K562 (cell line): ENCODE results near the gene LYPD3.

Experiments used
- HDAC6 ChIP-seq: IDR thresholded peaks from 2 replicates; pipeline ENCODE4 v1.6.1; 2012; ENCODE audit warnings: low read depth, mild to moderate bottlenecking, control low read depth, inconsistent platforms, low read length, moderate library complexity
- MTA1 ChIP-seq: fragments of 450-650 bp; IDR thresholded peaks from 2 replicates; pipeline ENCODE4 v1.6.1; 2017; ENCODE audit warnings: borderline replicate concordance
- MYNN ChIP-seq, 2 experiments: sonication (generic); formaldehyde crosslinking in 1 of 2; IDR thresholded peaks; 2 replicates each; pipeline versions ENCODE4 v1.5.0 to v1.6.1; 2016 to 2020; ENCODE audit warnings: antibody characterized with exemption in 1 of 2, missing genetic modification reagents in 1 of 2
- NR2C2 ChIP-seq, 2 experiments: fragments of 200-800 bp in 1 of 2; sonication (Bioruptor generic) in 1 of 2; sonication (generic) in 1 of 2; formaldehyde crosslinking in 1 of 2; IDR thresholded peaks; 2 replicates each; pipeline versions ENCODE4 v1.6.1 to v1.8.0; 2016 to 2022; ENCODE audit warnings: mild to moderate bottlenecking in 1 of 2, missing compliant biosample characterization in 1 of 2, missing genetic modification characterization in 1 of 2, missing genetic modification reagents in 1 of 2
- RBBP5 ChIP-seq: fragments of 200-600 bp; sonication (generic); IDR thresholded peaks from 2 replicates; pipeline ENCODE4 v1.6.1; 2012; ENCODE audit warnings: borderline replicate concordance, mild to moderate bottlenecking, low read length, control low read depth, inconsistent platforms; ENCODE audit not compliant: insufficient read depth, poor library complexity, severe bottlenecking
- SPI1 ChIP-seq: IDR thresholded peaks from 2 replicates; pipeline ENCODE4 v1.6.1; 2011; ENCODE audit warnings: low read depth, low read length, control low read depth, borderline replicate concordance
- TF ChIP-seq, protein P1 (sequence below), 3 experiments: IDR thresholded peaks in 2 of 3; conservative IDR thresholded peaks in 1 of 3; 2 replicates each; pipeline ENCODE4 v1.5.1; 2011 to 2012; ENCODE audit warnings: low read length in 3 of 3, mild to moderate bottlenecking in 3 of 3, control low read depth in 2 of 3, improper control_type of control experiment in 1 of 3, inconsistent platforms in 1 of 3, low read depth in 1 of 3, mixed read lengths in 1 of 3, moderate library complexity in 1 of 3; ENCODE audit not compliant: insufficient read depth in 2 of 3

DNA sequence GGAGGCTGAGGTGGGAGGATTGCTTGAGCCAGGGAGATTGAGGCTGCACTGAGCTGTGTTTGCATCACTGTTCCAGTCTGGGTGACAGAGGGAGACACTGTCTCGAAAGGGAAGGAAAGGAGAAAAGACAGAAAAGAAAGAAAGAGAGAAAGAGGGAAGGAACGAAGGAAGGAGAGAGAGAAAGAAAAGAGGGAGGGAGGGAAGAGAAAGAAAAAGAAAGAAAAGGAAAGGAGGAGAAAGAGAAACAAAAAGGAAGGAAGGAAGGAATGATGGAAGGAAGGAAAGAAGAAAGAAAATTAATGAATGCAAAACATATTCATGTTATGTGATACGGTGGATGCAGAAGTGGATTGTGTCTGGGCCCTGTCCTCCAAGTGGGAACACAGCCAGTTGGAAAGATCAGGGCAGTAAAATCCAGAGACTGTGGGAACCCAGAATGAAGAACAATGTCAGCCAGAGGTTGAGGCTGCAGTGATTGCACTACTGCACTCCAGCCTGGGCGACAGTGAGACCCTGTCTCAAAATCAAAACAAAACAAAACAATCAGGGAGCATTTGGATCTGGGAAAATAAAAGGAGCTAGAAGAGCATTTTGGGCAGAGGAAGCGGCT lies 32.9 kb upstream of the LYPD3 start:
- no peak for TF ChIP-seq HDAC6
- no peak for TF ChIP-seq SPI1
- no peak for TF ChIP-seq MTA1
- TF ChIP-seq, protein P1, sequence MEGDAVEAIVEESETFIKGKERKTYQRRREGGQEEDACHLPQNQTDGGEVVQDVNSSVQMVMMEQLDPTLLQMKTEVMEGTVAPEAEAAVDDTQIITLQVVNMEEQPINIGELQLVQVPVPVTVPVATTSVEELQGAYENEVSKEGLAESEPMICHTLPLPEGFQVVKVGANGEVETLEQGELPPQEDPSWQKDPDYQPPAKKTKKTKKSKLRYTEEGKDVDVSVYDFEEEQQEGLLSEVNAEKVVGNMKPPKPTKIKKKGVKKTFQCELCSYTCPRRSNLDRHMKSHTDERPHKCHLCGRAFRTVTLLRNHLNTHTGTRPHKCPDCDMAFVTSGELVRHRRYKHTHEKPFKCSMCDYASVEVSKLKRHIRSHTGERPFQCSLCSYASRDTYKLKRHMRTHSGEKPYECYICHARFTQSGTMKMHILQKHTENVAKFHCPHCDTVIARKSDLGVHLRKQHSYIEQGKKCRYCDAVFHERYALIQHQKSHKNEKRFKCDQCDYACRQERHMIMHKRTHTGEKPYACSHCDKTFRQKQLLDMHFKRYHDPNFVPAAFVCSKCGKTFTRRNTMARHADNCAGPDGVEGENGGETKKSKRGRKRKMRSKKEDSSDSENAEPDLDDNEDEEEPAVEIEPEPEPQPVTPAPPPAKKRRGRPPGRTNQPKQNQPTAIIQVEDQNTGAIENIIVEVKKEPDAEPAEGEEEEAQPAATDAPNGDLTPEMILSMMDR (IDR thresholded peaks at IDR 0.05 in 2 of 3, conservative IDR thresholded peaks at IDR 0.05 in 1 of 3; ENCODE audit: insufficient read depth in 2 of 3, low read depth in 1 of 3, low read length in 3 of 3) = no peak
- no peak for TF ChIP-seq MYNN (IDR thresholded peaks at IDR 0.05)
- TF ChIP-seq MYNN (CRISPR knock-in tag; IDR thresholded peaks at IDR 0.05) = no peak
- no peak for TF ChIP-seq RBBP5
- TF ChIP-seq NR2C2 (CRISPR knock-in tag; IDR thresholded peaks at IDR 0.05) = no peak
- no peak for TF ChIP-seq NR2C2 (tag; IDR thresholded peaks at IDR 0.05)
